ENCODE data around the gene MBNL2.

The MBNL2 gene

DNA sequence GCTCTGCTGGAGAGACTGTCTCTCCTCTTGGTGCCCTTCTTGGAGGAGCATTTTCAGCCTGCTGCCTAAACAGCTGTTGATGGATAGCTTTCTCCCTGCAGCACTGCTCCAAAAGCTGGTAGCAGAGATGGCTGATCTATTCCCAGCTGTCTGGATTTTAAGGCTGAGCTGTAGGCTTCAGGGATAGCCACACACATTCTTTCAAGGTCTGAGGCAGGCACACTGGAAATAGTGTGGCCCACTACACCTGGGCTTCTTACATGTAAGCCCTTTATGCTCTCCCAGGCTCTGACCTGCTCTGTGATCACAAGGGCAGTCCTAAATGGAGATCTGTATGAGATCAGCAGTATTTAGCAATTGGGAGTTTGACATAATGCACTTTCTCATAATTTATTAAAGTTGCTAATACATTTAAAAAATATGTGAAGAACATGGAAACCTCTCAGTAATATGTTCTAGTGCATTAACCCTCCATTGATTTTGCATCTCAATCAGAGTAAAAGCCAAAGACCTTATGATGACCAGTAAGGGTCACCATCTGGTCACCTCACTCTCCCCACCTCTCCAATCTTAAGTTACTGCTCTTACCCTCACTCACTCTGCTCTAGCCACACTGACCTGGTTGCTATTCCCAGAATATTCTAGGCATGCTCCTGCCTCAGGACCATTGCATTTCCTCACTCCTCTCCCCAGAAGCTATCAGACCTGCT is 91.6 kb downstream of the MBNL2 start:
- no peak overlapping the region for H3K27ac ChIP-seq (replicated peaks)
- no peaks in the 10 kb centered on the region for H3K27me3 ChIP-seq (ENCODE audit: insufficient read depth, poor library complexity, severe bottlenecking)
- DNase-seq (ENCODE audit: low read depth in 1 of 2, low spot score in 1 of 2) = no peak
- TF ChIP-seq, protein P1, sequence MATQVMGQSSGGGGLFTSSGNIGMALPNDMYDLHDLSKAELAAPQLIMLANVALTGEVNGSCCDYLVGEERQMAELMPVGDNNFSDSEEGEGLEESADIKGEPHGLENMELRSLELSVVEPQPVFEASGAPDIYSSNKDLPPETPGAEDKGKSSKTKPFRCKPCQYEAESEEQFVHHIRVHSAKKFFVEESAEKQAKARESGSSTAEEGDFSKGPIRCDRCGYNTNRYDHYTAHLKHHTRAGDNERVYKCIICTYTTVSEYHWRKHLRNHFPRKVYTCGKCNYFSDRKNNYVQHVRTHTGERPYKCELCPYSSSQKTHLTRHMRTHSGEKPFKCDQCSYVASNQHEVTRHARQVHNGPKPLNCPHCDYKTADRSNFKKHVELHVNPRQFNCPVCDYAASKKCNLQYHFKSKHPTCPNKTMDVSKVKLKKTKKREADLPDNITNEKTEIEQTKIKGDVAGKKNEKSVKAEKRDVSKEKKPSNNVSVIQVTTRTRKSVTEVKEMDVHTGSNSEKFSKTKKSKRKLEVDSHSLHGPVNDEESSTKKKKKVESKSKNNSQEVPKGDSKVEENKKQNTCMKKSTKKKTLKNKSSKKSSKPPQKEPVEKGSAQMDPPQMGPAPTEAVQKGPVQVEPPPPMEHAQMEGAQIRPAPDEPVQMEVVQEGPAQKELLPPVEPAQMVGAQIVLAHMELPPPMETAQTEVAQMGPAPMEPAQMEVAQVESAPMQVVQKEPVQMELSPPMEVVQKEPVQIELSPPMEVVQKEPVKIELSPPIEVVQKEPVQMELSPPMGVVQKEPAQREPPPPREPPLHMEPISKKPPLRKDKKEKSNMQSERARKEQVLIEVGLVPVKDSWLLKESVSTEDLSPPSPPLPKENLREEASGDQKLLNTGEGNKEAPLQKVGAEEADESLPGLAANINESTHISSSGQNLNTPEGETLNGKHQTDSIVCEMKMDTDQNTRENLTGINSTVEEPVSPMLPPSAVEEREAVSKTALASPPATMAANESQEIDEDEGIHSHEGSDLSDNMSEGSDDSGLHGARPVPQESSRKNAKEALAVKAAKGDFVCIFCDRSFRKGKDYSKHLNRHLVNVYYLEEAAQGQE (IDR thresholded peaks at IDR 0.05; ENCODE audit: insufficient replicate concordance, low read depth) = no peak
- TF ChIP-seq, protein P2, sequence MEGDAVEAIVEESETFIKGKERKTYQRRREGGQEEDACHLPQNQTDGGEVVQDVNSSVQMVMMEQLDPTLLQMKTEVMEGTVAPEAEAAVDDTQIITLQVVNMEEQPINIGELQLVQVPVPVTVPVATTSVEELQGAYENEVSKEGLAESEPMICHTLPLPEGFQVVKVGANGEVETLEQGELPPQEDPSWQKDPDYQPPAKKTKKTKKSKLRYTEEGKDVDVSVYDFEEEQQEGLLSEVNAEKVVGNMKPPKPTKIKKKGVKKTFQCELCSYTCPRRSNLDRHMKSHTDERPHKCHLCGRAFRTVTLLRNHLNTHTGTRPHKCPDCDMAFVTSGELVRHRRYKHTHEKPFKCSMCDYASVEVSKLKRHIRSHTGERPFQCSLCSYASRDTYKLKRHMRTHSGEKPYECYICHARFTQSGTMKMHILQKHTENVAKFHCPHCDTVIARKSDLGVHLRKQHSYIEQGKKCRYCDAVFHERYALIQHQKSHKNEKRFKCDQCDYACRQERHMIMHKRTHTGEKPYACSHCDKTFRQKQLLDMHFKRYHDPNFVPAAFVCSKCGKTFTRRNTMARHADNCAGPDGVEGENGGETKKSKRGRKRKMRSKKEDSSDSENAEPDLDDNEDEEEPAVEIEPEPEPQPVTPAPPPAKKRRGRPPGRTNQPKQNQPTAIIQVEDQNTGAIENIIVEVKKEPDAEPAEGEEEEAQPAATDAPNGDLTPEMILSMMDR (IDR thresholded peaks at IDR 0.05; ENCODE audit: insufficient read depth, low read length) = no peak
- no peak overlapping the region for H3K4me3 ChIP-seq (replicated peaks; ENCODE audit: insufficient read depth, low read length)

DNA sequence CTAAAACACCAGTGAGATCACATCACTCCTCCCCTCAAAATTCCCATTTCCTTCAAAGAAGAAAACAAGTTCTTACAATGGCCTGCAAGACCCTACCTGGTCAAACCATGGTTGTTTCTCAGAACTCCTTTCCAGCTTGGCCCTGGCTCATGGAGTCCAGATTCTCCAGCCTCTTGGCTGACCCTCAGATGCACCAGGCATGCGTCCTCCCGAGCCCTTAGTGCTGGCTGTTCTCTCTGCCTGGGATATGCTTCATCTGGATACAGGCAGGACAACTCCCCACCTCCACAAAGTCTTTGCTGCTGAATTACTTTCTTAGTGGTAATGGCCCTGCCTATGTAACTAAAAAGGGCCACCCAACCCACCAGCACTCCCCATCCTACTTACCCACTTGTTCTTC is 94.3 kb downstream of the MBNL2 start:
- H3K27me3 ChIP-seq (ENCODE audit: insufficient read depth, poor library complexity, severe bottlenecking) = no peaks in the 10 kb centered on the region
- DNase-seq (ENCODE audit: low read depth in 1 of 2, low spot score in 1 of 2) = no peak
- no peak overlapping the region for H3K4me3 ChIP-seq (replicated peaks; ENCODE audit: insufficient read depth, low read length)
- TF ChIP-seq, protein P2 (IDR thresholded peaks at IDR 0.05; ENCODE audit: insufficient read depth, low read length) = no peak
- TF ChIP-seq SPI1 (IDR thresholded peaks at IDR 0.05; ENCODE audit: borderline replicate concordance, low read depth) (no peak), GABPA (IDR thresholded peaks at IDR 0.05; ENCODE audit: low read depth) (no peak), POLR2AphosphoS5 (IDR thresholded peaks at IDR 0.05; ENCODE audit: low read depth) (no peak)
- TF ChIP-seq, protein P1 (IDR thresholded peaks at IDR 0.05; ENCODE audit: insufficient replicate concordance, low read depth) = no peak
- H3K27ac ChIP-seq (replicated peaks) = no peak overlapping the region

DNA sequence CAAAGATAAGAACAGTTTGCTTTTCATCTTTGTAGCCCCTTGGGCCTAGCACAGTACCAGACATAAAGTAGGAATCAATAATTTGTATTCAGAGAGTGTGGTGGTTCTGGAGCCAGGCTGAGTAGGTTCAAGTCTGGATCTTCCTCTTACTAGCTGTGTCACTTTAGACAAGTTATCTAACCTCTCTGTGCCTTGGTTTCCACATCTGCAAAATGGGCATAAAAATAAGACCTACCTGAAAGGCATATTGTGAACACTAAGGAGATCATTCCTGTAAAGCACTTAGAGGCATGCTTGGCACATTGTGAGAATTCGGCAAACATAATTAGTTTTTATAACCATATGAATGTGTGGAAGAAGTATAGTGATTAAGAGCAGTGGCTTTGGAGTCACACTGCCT is 95.8 kb downstream of the MBNL2 start:
- no peaks in the 10 kb centered on the region for H3K27me3 ChIP-seq (ENCODE audit: insufficient read depth, poor library complexity, severe bottlenecking)
- H3K27ac ChIP-seq (replicated peaks) = no peak overlapping the region
- no peak for DNase-seq (ENCODE audit: low read depth in 1 of 2, low spot score in 1 of 2)
- TF ChIP-seq, protein P2 (IDR thresholded peaks at IDR 0.05; ENCODE audit: insufficient read depth, low read length) = no peak
- TF ChIP-seq, protein P1 (IDR thresholded peaks at IDR 0.05; ENCODE audit: insufficient replicate concordance, low read depth) = no peak
- no peak for TF ChIP-seq POLR2AphosphoS5 (IDR thresholded peaks at IDR 0.05; ENCODE audit: low read depth)
- TF ChIP-seq SPI1 (IDR thresholded peaks at IDR 0.05; ENCODE audit: borderline replicate concordance, low read depth) = no peak
- TF ChIP-seq GABPA (IDR thresholded peaks at IDR 0.05; ENCODE audit: low read depth) = no peak
- H3K4me3 ChIP-seq (replicated peaks; ENCODE audit: insufficient read depth, low read length) = no peak overlapping the region

All from HL-60 (cell line).